T1000 (cell line): ENCODE data around the gene NUB1.

ENCODE experiments used
- DNase-seq: peaks from one replicate; lab custom pipeline; 2025; ENCODE audit warnings: mixed read lengths; lab: John Stamatoyannopoulos, UW

NUB1 gene

GRCh38 chr7:151314401-151314800 lies 27.2 kb upstream of the NUB1 start:
- no peak for DNase-seq

GRCh38 chr7:151315038-151315655 lies 26.5 kb upstream of the NUB1 start:
- peak; percentile 50 for DNase-seq

- DNase-seq: no peak
Measured at GRCh38 chr7:151316896-151317295, 24.7 kb upstream of the NUB1 start.

- DNase-seq: no peak
Measured at GRCh38 chr7:151317936-151318335, 23.7 kb upstream of the NUB1 start.

GRCh38 chr7:151319189-151319588 lies 22.4 kb upstream of the NUB1 start:
- DNase-seq: no peak

GRCh38 chr7:151320263-151320845 lies 21.3 kb upstream of the NUB1 start:
- no peak for DNase-seq

GRCh38 chr7:151321341-151321740 lies 20.3 kb upstream of the NUB1 start:
- no peak for DNase-seq

GRCh38 chr7:151322906-151323305 lies 18.7 kb upstream of the NUB1 start:
- no peak for DNase-seq

- no peak for DNase-seq
Measured at GRCh38 chr7:151327022-151327421, 14.6 kb upstream of the NUB1 start.

GRCh38 chr7:151327659-151328058 lies 14.0 kb upstream of the NUB1 start:
- DNase-seq: no peak

GRCh38 chr7:151330181-151330580 lies 11.4 kb upstream of the NUB1 start:
- no peak for DNase-seq

- no peak for DNase-seq
Measured at GRCh38 chr7:151330661-151331060, 11.0 kb upstream of the NUB1 start.

GRCh38 chr7:151334628-151335027 lies 7.0 kb upstream of the NUB1 start:
- DNase-seq: no peak

- DNase-seq: no peak
Measured at GRCh38 chr7:151336027-151336708, 5.4 kb upstream of the NUB1 start.

- DNase-seq: no peak
Measured at GRCh38 chr7:151337346-151337745, 4.3 kb upstream of the NUB1 start.

- no peak for DNase-seq
Measured at GRCh38 chr7:151338809-151339208, 2.8 kb upstream of the NUB1 start.

- DNase-seq: no peak
Measured at GRCh38 chr7:151339651-151340382, 1.8 kb upstream of the NUB1 start.

- no peak for DNase-seq
Measured at GRCh38 chr7:151340794-151341356, 737 bp upstream of the NUB1 start.

GRCh38 chr7:151342102-151342646 lies 562 bp downstream of the NUB1 start:
- DNase-seq: no peak

GRCh38 chr7:151342811-151343210 lies 1.2 kb downstream of the NUB1 start:
- DNase-seq: no peak

GRCh38 chr7:151343516-151343915 lies 1.9 kb downstream of the NUB1 start:
- DNase-seq: no peak
